Activated CD4-positive, CD25-positive, alpha-beta regulatory T cell treated with anti-CD3 and anti-CD28 coated beads, Interleukin-2, amount 50 U/mL, for 16 hours (primary cell): ENCODE measurements around the gene ZGPAT.

ENCODE experiments used
- DNase-seq: peaks from one replicate; pipeline ENCODE4 v3.0.0-alpha.2; 2020; ENCODE audit warnings: low read depth, low spot score

ZGPAT gene

GRCh38 chr20:63692436-63693082 lies 15.3 kb upstream of the ZGPAT start:
- DNase-seq: no peak

DNA sequence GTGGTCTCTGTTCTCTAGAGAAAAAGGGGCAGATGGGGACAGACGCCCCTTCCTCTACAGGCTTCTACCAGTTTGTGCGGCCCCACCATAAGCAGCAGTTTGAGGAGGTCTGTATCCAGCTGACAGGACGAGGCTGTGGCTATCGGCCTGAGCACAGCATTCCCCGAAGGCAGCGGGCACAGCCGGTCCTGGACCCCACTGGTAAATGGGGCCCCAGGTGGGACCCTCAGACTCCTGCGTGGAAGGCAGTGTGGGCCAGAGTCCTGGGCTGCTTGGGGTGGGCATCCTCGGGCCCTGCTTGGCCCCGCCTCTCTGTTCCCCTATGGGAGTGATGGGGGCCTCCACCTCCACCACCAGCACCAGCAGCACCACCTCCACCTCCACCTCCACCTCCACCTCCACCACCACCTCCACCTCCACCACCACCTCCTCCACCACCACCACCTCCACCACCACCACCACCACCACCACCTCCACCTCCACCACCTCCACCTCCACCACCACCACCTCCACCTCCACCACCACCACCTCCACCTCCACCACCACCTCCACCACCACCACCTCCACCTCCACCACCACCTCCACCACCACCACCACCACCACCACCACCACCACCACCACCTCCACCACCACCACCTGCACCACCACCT lies 14.6 kb upstream of the ZGPAT start:
- no peak for DNase-seq

DNA sequence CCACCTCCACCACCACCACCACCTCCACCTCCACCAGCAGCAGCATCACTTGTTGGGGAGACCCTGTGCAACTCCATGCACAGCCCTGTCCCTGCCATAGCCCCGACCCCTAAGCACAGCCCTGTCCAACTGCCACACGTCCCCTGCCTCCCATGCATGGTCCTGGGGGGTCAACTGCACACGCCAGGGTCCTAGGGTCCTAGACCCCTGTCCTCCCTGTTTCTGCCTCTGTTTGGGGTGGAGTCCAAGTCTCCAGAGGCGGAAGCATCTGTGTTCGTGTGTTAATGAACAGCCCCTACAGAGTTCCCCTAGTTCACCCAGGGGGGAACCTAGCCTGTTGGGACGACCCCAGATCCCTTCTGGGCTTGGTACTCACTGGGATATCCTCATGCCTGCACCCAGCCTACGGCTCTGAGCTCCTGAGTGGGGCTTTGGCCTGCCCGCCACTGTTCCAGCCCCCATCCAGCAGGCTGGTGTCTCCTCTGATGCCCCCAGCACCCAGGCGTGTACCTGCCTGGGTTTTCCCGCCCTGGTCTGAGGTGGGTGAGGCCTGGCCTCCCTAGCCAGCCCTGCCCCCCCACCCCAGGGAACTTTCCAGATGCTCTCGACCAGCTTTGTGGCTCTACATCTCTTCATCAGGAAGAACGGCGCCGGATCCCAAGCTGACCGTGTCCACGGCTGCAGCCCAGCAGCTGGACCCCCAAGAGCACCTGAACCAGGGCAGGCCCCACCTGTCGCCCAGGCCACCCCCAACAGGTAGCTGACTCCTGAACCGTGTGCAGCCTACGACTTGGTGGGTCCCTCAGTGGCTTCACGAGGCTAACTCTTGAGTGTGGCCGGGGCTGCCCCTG lies 13.9 kb upstream of the ZGPAT start:
- no peak for DNase-seq

- DNase-seq: no peak
Observed at GRCh38 chr20:63694584-63695423, 13.0 kb upstream of the ZGPAT start.

GRCh38 chr20:63695424-63696305 lies 12.2 kb upstream of the ZGPAT start:
- no peak for DNase-seq

DNA sequence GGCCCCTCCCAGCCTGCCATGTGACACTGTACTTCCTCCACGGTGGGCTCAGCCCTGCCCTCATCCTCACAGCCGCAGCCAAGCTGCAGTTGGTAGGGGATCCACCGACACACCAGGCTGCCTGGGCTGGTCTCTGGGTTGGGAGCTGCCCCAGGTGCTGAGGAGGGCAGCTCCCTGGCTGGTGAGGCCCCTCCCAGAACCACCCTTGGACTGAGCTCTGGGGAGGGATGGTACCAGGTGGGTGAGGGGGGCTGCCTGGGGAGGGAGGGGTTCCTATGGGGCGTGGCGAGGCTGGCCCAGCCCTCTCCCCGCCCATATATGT lies 11.6 kb upstream of the ZGPAT start:
- DNase-seq: no peak

DNA sequence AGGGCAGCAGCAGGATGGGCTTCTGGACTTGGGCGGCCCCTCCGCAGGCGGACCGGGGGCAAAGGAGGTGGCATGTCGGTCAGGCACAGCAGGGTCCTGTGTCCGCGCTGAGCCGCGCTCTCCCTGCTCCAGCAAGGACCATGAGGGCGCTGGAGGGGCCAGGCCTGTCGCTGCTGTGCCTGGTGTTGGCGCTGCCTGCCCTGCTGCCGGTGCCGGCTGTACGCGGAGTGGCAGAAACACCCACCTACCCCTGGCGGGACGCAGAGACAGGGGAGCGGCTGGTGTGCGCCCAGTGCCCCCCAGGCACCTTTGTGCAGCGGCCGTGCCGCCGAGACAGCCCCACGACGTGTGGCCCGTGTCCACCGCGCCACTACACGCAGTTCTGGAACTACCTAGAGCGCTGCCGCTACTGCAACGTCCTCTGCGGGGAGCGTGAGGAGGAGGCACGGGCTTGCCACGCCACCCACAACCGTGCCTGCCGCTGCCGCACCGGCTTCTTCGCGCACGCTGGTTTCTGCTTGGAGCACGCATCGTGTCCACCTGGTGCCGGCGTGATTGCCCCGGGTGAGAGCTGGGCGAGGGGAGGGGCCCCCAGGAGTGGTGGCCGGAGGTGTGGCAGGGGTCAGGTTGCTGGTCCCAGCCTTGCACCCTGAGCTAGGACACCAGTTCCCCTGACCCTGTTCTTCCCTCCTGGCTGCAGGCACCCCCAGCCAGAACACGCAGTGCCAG lies 11.0 kb upstream of the ZGPAT start, which contains the start of gene TNFRSF6B:
TSS of gene TNFRSF6B (plus strand) at position 25 of the 729 bp plus-strand sequence. CDS start at position 141, 116 bp downstream.
- DNase-seq: no peak

GRCh38 chr20:63697357-63697867 lies 10.4 kb upstream of the ZGPAT start:
- DNase-seq: no peak

- no peak for DNase-seq
Observed at GRCh38 chr20:63697868-63698545, 9.8 kb upstream of the ZGPAT start.

DNA sequence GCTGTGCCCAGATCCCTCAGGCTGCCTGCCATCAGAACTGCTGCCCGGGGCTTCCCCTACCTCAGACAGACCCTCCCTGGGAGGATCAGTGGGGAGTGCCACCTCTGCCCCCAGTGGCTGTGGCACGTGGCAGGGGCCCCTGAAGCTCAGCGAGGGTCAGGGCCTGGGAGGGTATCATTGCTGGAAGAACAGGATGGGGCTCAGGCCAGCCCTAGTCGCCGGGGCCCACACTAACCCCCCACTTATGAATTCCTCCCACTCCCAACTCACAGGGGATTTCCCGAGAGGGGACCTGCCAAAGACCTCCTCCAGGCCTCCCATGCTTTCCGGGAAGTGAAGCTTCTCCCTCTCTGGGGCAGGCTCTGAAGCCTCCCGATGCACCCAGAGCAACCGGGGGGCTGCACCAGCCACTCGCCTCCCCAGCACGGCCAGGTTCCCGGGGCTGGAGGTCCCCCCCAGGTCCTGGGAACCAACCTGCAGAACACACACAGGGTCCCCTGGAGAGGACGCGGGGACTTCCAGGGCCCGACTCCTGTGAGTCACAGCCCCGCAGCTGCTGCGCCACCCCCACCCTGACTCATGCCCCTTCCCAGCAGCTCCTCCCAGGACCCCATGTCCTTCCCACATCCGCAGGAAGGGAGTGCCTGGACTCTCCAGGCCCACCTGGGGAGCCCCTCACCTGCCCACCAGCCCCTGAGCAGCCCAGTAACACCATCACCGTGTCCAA lies 8.9 kb upstream of the ZGPAT start:
- DNase-seq: no peak

- no peak for DNase-seq
Observed at GRCh38 chr20:63699466-63700198, 8.2 kb upstream of the ZGPAT start.

DNA sequence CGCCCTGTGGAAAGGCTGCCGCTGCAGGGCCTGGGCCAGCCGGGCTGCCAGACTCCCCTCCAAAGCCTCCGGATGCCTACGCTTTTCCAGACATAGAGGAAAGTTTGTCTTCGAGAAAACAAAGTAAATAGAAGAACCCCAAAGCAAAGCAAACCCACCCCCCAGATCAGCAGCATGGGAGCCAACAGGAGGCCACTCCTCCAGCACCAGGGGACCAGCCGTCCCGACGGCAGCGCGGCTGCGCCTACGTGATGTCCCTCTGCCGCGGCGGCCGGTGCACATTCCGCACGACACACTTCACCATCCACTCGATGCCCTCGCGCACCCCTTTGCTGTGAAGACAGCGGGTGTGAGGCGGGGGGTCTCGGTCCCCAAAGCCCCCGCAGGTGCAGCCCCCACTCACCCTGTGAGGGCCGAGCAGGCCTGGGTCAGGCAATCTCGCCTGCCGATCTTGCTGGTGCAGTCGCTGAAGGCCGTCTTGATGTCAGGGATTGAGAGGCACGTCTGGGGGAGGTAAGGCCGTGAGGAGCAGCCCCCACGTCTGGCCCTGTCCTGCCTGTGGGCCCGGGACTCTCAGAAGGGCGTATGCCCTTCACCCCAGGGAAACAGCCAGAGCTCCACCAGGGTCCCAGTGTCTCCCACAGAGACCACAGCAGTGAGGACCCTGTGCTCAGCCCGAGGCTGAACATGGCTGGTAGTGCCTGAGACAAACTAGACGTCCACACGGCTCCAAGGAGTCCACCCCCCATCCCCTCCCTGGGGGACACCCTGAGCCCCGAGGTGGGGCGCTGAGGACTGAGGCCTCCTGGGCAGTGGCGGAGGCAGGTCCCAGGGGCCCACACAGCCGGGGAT lies 7.4 kb upstream of the ZGPAT start:
- no peak for DNase-seq

- DNase-seq: no peak
Observed at GRCh38 chr20:63701051-63701328, 6.8 kb upstream of the ZGPAT start.

- DNase-seq: no peak
Observed at GRCh38 chr20:63701329-63702035, 6.4 kb upstream of the ZGPAT start.

- no peak for DNase-seq
Observed at GRCh38 chr20:63702036-63702665, 5.7 kb upstream of the ZGPAT start.
